ENCODE measurements around the gene ZNF324. TPM values are rescaled to one million over a fixed set of nuclear protein-coding genes. Genes with fewer than 3 reads are reported as not detected.

The ZNF324 gene
- total and polyA plus RNA-seq, 2 of the 8 experiments (the other 6 are each of a cell fraction or from before 2014, with no cell fraction given) = 5.1 to 5.8 TPM

GRCh38 chr19:58513694-58514563, 47.0 kb downstream of the ZNF324 start (continued):
- peak; percentile 95 to 98 (median 96) for TF ChIP-seq CTCF (IDR thresholded peaks at IDR 0.05; ENCODE audit: control extremely low read depth in 1 of 3, insufficient read depth in 1 of 3, low read depth in 1 of 3, low read length in 3 of 3)
- no peak for TF ChIP-seq POU5F1 (IDR thresholded peaks at IDR 0.05; ENCODE audit: low read depth, low read length)
- TF ChIP-seq ASH2L (IDR thresholded peaks at IDR 0.05; ENCODE audit: low read length) = peak; percentile 42
- no peak for TF ChIP-seq TCF12 (IDR thresholded peaks at IDR 0.05; ENCODE audit: low read depth, low read length)
- TF ChIP-seq EP300 (IDR thresholded peaks at IDR 0.05; ENCODE audit: borderline replicate concordance in 1 of 2, low read depth in 2 of 2, low read length in 2 of 2) = peak in 1 of 2 experiments; percentile 20; a peak in 1 of 3 replicates
- TF ChIP-seq MAFK (IDR thresholded peaks at IDR 0.05; ENCODE audit: low read depth, low read length) = no peak; the same call in 1 of the 2 replicates
- no peak for TF ChIP-seq CEBPB (IDR thresholded peaks at IDR 0.05; ENCODE audit: low read depth, low read length)
- no peak for TF ChIP-seq JUND (IDR thresholded peaks at IDR 0.05; ENCODE audit: low read length)
- TF ChIP-seq POLR2A (IDR thresholded peaks at IDR 0.05; ENCODE audit: control extremely low read depth in 1 of 2, low read depth in 2 of 2, low read length in 2 of 2) = peak; percentile 85 to 89
- TF ChIP-seq HDAC6 (IDR thresholded peaks at IDR 0.05; ENCODE audit: low read depth, low read length) = no peak
- TF ChIP-seq KDM1A (IDR thresholded peaks at IDR 0.05; ENCODE audit: borderline replicate concordance, low read length) = no peak
- TF ChIP-seq RBBP5 (IDR thresholded peaks at IDR 0.05; ENCODE audit: borderline replicate concordance, low read depth, low read length) = no peak
- TF ChIP-seq GABPA (IDR thresholded peaks at IDR 0.05; ENCODE audit: borderline replicate concordance, insufficient read depth, low read length) = 0 out of 2 replicates have a peak, but pooled peaks have one; percentile 60
- TF ChIP-seq ATF3 (IDR thresholded peaks at IDR 0.05; ENCODE audit: insufficient read depth, low read depth, low read length) = no peak
- no peak for TF ChIP-seq CTBP2 (IDR thresholded peaks at IDR 0.05; ENCODE audit: borderline replicate concordance, insufficient read depth, insufficient read length, low read length)
- TF ChIP-seq USF2 (IDR thresholded peaks at IDR 0.05; ENCODE audit: low read length) = peak; percentile 39; the same call in 1 of the 2 replicates
- no peak for TF ChIP-seq CHD1 (IDR thresholded peaks at IDR 0.05; ENCODE audit: low read depth, low read length)
- TF ChIP-seq KDM5A (IDR thresholded peaks at IDR 0.05; ENCODE audit: low read length) = no peak
- no peak for TF ChIP-seq BRCA1 (IDR thresholded peaks at IDR 0.05; ENCODE audit: low read depth, low read length)
